IMR-90 (cell line): ENCODE results near the gene OR51T1.

Experiments used
- CEBPB ChIP-seq: IDR thresholded peaks from 2 replicates; pipeline ENCODE4 v1.6.1; 2012; ENCODE audit warnings: low read depth, low read length, improper control_type of control experiment
- FOS ChIP-seq: fragments of 150-350 bp; IDR thresholded peaks from 2 replicates; pipeline ENCODE4 v1.6.1; 2016; ENCODE audit warnings: low read depth, low read length
- MXI1 ChIP-seq: IDR thresholded peaks from 2 replicates; pipeline ENCODE4 v1.6.1; 2012; ENCODE audit warnings: low read depth, mild to moderate bottlenecking, low read length, moderate library complexity, borderline replicate concordance
- POLR2A ChIP-seq: IDR thresholded peaks from 2 replicates; pipeline ENCODE4 v1.6.1; 2012; ENCODE audit warnings: mild to moderate bottlenecking, low read depth, low read length
- RAD21 ChIP-seq: IDR thresholded peaks from 2 replicates; pipeline ENCODE4 v1.6.1; 2012; ENCODE audit warnings: low read length, improper control_type of control experiment
- RCOR1 ChIP-seq: IDR thresholded peaks from 2 replicates; pipeline ENCODE4 v1.6.1; 2012; ENCODE audit warnings: mild to moderate bottlenecking, low read length, improper control_type of control experiment; ENCODE audit not compliant: insufficient replicate concordance
- RFX5 ChIP-seq: IDR thresholded peaks from 2 replicates; pipeline ENCODE4 v1.8.0; 2012; ENCODE audit warnings: low read depth, mild to moderate bottlenecking, low read length, moderate library complexity
- TF ChIP-seq, protein P1 (sequence below): conservative IDR thresholded peaks from 2 replicates; pipeline ENCODE4 v1.5.1; 2012; ENCODE audit warnings: mild to moderate bottlenecking, low read depth, low read length, improper control_type of control experiment
- TF ChIP-seq, protein P2 (sequence below): fragments of 150-350 bp; IDR thresholded peaks from 2 replicates; pipeline ENCODE4 v1.6.1; 2017; ENCODE audit warnings: mild to moderate bottlenecking, antibody characterized with exemption, low read length, low read depth

DNA sequence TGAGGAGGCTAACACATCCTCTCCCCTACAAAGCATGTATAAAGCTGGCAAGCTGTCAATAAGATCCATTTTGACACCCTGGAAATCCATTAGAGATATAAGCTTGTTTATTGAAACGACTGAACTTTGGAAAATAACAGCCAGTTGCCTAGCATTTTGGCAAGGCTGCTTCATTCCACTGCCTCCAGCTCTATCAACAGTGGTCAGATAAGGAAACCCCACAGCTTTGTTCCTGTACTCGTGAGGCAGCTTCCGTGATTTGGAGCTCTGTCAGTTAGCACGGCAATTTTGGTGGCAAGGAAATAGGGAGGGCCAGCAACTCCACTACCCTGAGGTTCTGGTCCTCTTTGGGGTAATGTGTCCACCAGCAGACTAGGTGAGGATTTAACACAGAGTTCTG, 30.7 kb upstream of the OR51T1 start:
- TF ChIP-seq RCOR1: no peak
- TF ChIP-seq POLR2A: no peak
- no peak for TF ChIP-seq RAD21
- TF ChIP-seq, protein P1, sequence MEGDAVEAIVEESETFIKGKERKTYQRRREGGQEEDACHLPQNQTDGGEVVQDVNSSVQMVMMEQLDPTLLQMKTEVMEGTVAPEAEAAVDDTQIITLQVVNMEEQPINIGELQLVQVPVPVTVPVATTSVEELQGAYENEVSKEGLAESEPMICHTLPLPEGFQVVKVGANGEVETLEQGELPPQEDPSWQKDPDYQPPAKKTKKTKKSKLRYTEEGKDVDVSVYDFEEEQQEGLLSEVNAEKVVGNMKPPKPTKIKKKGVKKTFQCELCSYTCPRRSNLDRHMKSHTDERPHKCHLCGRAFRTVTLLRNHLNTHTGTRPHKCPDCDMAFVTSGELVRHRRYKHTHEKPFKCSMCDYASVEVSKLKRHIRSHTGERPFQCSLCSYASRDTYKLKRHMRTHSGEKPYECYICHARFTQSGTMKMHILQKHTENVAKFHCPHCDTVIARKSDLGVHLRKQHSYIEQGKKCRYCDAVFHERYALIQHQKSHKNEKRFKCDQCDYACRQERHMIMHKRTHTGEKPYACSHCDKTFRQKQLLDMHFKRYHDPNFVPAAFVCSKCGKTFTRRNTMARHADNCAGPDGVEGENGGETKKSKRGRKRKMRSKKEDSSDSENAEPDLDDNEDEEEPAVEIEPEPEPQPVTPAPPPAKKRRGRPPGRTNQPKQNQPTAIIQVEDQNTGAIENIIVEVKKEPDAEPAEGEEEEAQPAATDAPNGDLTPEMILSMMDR: no peak
- no peak for TF ChIP-seq FOS
- no peak for TF ChIP-seq CEBPB
- TF ChIP-seq, protein P2, sequence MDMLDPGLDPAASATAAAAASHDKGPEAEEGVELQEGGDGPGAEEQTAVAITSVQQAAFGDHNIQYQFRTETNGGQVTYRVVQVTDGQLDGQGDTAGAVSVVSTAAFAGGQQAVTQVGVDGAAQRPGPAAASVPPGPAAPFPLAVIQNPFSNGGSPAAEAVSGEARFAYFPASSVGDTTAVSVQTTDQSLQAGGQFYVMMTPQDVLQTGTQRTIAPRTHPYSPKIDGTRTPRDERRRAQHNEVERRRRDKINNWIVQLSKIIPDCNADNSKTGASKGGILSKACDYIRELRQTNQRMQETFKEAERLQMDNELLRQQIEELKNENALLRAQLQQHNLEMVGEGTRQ: no peak
- TF ChIP-seq MXI1: no peak
- no peak for TF ChIP-seq RFX5
